ENCODE data around the gene ROR2.
A peak's percentile ranks its signal among the peaks of the same experiment; 100 is the strongest.

The ROR2 gene

DNA sequence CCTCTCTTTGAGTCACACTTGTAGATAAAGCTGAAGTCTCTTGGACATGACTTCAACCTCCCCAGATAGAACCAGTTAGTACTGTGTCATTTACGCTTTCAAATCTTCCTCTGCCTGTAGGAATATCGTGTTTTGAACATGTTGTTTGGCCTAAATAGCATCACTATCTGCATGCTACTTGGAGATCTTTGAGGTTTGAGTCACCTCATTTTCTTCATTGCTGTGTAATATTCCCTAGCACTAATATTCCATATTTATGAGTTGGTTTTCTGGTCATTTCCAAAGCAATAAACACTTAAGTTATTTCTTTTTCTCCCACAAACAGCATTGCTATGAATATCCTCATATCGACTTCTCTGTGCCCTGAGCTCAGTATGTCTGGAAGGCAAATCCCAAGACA is 100.3 kb downstream of the ROR2 start:
- TF ChIP-seq, protein P1, sequence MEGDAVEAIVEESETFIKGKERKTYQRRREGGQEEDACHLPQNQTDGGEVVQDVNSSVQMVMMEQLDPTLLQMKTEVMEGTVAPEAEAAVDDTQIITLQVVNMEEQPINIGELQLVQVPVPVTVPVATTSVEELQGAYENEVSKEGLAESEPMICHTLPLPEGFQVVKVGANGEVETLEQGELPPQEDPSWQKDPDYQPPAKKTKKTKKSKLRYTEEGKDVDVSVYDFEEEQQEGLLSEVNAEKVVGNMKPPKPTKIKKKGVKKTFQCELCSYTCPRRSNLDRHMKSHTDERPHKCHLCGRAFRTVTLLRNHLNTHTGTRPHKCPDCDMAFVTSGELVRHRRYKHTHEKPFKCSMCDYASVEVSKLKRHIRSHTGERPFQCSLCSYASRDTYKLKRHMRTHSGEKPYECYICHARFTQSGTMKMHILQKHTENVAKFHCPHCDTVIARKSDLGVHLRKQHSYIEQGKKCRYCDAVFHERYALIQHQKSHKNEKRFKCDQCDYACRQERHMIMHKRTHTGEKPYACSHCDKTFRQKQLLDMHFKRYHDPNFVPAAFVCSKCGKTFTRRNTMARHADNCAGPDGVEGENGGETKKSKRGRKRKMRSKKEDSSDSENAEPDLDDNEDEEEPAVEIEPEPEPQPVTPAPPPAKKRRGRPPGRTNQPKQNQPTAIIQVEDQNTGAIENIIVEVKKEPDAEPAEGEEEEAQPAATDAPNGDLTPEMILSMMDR (IDR thresholded peaks at IDR 0.05), result no peak

DNA sequence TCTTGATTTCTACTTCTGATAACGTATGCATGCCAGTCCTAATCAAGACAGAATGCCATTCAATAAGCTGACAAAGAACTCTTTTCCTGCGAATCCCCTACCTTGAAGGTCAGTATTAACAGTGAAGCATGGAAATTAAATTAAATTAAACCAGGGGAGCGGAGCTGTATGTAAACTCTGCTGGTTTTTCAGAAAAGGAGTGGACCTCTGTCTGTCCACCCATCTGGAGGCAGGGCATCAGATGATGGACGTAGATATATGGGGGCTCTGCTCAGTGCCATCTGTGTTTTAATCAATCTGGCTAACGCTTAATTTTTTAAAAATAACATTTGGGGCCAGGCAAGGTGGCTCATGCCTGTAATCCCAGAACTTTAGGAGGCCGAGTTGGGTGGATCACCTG is 101.9 kb downstream of the ROR2 start:
- DNase-seq (ENCODE audit: low spot score), result no peak
- no peak overlapping the region for H3K27ac ChIP-seq

More for the DNA sequence above, 100.3 kb downstream of the ROR2 start:
- no peak for DNase-seq (ENCODE audit: low spot score)
- Histone ChIP-seq H3K27ac (no peak overlapping the region), H3K4me3 (no peak overlapping the region)

DNA sequence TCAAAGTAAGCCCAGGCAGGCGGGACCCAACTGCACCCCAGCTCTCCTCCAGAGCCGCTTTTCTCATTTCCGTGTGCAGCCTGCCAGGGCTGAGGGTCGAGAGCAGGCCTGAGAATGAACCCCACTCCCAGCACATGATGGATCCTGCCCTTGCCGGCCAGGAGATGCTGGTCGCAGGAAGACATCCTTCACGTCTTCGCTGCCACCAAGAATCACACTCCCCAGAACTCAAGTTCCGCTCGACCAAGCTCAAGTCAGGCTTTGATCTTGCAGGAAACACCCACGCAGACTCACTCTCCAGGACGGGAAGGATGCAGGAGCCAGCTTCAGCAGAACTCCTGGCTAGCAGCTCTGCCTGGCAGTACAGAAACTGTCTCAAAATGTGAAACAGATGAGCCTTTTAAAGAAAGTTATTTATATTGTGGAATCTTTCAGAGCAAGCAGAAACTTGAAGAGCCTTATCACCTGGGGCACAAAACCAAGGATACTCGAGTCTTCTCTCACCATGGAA is 102.4 kb downstream of the ROR2 start:
- peak; percentile 64 for DNase-seq (ENCODE audit: low spot score)
- Histone ChIP-seq H3K27ac (no peak overlapping the region), H3K4me3 (no peak overlapping the region)
- TF ChIP-seq, protein P1 (IDR thresholded peaks at IDR 0.05), result no peak

More for the DNA sequence above, 101.9 kb downstream of the ROR2 start:
- no peak overlapping the region for H3K4me3 ChIP-seq
- TF ChIP-seq, protein P1 (IDR thresholded peaks at IDR 0.05), result no peak

DNA sequence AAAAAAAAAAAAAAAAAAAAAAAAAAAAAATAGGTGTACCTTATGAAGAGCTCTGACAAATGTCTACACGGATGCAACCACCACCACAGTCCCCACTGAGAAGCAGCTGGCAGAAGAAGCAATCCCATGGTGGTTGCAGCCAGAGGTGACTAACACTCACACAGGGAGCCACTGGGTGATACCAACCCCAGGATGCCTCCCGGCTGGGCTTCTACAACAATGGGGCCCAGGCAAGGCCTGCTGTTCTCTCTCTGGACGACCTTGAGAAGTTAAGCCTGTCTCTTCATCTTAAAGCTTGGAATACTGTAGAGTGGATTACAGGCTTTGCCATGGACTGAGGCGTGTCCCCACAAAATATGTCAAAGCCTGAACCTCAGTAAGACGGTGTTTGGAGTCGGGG is 104.1 kb downstream of the ROR2 start:
- H3K27ac ChIP-seq, result no peak overlapping the region
- TF ChIP-seq, protein P1 (IDR thresholded peaks at IDR 0.05), result no peak
- no peak overlapping the region for H3K4me3 ChIP-seq
- DNase-seq (ENCODE audit: low spot score), result peak; percentile 41

DNA sequence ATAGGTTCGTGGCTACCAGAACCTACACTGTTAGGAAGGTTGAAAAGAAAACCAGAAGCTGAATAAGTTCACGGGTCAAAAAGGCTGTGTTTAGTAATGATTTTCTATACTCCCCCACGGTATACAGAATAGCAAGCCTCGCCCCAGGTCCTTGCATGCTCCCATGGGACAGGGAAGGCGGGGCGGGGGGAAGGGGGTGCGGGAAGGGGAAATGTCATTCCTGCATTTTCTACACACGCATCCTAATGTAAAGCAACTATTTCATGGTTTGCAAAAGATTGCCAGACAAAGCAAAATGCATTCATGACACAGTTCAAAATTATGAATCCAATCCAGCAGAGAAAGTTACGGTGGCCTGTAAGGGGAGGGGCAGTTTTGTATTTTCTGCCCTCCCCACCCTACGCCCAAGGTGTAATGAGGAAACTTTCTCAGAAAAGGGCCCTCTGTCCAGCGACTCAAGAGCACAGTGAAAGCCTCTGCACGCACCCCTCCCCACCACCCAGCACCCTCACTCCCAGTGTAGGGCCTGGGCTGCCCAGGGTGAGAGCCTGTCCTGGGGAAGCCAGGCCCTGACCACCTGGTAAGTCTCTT is 105.2 kb downstream of the ROR2 start:
- Histone ChIP-seq H3K27ac (no peak overlapping the region), H3K4me3 (no peak overlapping the region)

DNA sequence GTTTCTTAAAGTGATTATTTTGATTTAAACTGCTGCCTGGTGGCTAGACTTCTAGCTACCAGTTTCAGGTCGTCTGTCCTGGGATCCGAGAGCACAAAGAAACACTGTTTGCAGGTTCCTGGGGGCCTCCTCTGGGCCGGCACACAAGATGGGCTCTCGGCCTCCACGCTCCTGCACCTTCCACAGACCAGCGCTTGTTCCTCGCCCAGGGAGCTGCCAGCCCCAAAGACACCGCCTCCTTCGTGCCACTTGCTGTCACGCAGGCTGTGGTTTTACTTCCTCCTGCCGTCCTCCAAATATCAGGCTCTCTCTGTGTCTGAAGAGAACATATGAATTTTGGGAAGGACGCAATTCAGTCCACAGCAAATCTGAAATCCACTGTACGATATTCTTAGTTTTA is 105.8 kb downstream of the ROR2 start:
- TF ChIP-seq, protein P1 (IDR thresholded peaks at IDR 0.05), result no peak
- Histone ChIP-seq H3K4me3 (peak overlapping the region; percentile 42), H3K27ac (peak overlapping the region in 1 of 2 donors; percentile 13)

More for the DNA sequence above, 105.2 kb downstream of the ROR2 start:
- TF ChIP-seq, protein P1 (IDR thresholded peaks at IDR 0.05), result no peak
- no peak for DNase-seq (ENCODE audit: low spot score)

DNA sequence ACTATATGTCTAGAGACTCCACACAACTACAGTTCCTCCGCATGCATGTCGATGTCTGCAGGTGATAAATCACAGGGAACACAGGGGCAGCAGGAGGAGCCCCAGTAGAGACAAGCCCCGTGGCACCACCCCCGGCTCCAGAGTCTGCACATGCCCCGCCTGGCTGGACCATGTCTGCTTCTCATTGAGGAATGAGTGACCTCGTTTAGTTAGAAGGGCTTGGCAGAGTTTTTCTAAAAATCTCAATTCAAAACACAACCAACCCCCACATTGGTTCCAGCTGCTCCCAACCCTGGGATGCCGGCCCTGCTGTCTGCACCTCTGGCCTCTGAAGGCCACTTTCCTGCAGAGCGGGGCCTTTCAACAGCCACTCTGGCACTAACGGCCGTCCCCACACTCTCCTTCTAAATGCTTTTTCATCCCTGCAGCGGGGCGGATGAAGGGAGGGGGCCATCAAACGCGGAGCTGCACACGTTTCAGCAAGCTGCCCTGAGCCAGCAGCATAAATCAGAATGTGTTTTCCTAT is 106.3 kb downstream of the ROR2 start:
- DNase-seq (ENCODE audit: low spot score), result peak; percentile 67

More for the DNA sequence above, 105.8 kb downstream of the ROR2 start:
- DNase-seq (ENCODE audit: low spot score), result peak; percentile 62

More for the DNA sequence above, 106.3 kb downstream of the ROR2 start:
- TF ChIP-seq, protein P1 (IDR thresholded peaks at IDR 0.05), result no peak
- Histone ChIP-seq H3K27ac (no peak overlapping the region), H3K4me3 (peak overlapping the region; percentile 42)

All from coronary artery (tissue), 2 donors.